GM21576 (cell line): ENCODE data around the gene INPP4B.
"Not testable (repeated sequence)": the region's sequence is repeated elsewhere in the genome, so short reads cannot be mapped to it uniquely, and the experiment has no call there.

Source experiments
- ATAC-seq: cut with Tn5 transposase; IDR thresholded peaks from one replicate; pipeline ENCODE4 v1.9.1; 2021; ENCODE audit warnings: mild to moderate bottlenecking, moderate library complexity; ENCODE audit not compliant: unreplicated experiment

INPP4B gene

DNA sequence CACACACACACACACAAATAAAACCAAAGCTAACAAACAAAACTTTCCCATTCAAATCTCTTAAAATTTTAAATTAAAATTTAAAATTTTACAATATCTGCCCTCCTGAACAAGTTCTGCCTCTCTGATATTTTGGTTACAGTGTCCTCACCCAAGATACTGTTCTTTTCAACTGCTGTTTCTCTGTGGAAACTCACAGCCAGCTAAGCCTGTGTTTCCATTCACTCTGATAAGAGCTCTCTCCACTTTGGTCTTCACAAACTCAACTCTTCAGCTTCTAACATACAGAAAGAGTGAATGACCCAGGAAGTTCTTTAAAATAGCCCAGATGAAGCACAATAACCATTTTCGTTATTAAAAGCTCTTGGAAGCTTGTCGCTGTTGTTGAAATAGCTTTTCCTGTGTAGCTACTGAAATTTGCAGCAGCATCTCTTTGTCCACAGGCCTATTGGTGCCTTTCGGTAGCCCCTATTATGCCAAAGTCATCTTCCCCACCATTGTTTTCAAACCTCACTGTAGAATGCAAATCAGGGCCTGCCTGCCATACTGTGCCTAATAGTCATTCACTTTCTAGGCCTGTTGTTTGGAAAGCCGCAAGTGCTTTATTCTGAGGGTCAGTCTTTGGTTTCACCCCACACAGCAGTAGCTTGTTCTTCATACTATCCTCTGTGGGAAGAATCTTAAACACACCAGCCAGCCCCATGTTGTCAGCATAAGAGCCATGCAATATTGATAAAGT lies 19.4 kb downstream of the INPP4B start:
- ATAC-seq = no peak

- no peak for ATAC-seq
Observed at GRCh38 chr4:142824368-142824767, 21.7 kb downstream of the INPP4B start.

DNA sequence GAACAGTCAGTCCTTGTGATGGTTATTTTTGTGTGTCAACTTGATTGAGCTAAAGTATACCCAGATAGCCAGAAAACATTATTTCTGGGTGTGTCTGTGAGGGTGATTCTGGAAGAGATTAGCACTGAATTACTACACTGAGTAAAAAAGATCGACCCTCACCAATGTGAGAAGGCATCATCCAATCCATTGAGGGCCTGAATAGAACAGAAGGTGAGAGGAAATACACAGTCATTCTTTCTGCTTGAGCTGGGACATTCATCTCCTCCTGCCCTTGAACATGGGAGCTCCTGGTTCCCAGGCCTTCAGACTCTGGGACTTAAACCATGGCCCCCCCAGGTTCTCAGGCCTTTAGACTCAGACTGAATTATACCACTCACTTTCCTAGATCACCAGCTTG lies 22.3 kb downstream of the INPP4B start:
- no peak for ATAC-seq

DNA sequence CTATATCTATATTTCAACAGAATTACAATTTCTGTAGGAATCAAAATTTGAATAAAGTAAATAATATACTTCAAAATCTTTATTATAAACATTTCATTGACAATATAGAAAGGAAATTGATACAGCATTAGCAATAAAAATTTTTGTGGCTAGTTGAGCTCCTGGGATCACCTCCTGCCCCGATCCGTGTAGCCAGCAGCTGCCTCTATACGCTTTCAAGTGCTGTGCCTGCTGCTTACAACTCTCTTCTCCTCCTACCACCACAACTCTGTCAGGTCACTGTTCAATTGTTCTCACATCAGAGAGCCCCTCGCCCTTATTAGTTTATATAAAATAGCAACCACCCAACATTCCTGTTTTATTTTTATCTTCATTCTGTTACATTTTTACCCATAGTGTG lies 27.6 kb downstream of the INPP4B start:
- ATAC-seq = no peak

DNA sequence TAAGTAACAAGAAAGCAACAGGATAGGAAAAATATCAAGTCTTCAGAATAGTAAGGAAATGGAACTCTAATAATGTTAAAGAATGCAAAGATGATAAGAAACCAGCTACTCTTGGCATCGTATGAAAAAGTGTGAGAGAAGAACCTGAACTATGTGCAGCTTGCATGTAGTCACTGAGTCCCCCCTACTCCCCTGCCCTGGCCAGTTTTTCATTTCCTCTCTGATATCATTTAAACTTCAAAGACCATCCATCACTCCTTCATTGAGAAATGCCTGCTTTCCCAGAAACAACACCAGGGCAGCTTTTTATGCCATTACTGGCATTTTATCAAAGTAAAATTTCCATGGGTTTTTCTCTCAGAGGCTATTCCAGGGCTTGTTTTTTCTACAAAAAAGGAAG lies 28.1 kb downstream of the INPP4B start:
- ATAC-seq = no peak

- ATAC-seq = no peak
Observed at GRCh38 chr4:142817442-142817841, 28.7 kb downstream of the INPP4B start.

DNA sequence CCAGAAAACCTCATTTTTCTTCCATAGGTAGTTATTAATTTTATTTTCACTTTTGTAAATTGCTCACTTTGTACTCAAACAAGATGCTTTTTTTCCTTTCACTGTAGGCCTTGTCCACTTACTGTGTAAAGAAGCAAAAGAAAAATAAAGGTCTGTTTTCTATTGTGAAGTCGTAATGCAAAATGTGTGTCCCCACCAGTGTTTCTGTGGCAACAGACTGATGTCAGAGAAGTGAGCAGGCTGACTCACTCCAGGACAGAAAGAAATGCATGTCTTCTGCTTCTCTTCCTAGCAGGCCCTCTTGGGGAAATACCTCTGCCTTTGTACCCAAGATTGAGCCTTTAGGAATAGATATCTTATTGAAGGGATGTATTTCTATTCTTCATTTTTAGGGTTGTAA lies 30.3 kb downstream of the INPP4B start:
- no peak for ATAC-seq

- ATAC-seq = no peak
Observed at GRCh38 chr4:142813388-142813787, 32.7 kb downstream of the INPP4B start.

DNA sequence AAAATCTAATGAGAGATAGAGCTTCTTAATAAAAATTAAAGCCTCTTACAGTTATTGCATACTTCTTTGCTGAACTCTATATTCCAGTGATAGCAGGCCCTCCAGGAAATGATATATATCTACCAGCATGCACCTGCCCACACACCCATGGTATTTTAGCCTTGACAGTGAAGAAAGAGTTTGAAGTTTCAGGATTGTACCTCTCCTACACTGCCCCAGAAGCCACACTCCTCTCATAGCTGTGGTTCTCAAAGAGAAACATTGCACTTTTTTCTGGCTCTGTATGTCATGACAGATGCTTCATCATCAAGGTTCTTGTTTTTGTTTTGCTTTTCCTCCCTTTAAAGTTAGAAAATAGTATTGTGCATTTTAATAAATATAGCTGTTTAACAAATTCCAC lies 34.0 kb downstream of the INPP4B start:
- ATAC-seq = no peak

GRCh38 chr4:142811034-142811433 lies 35.1 kb downstream of the INPP4B start:
- no peak for ATAC-seq

DNA sequence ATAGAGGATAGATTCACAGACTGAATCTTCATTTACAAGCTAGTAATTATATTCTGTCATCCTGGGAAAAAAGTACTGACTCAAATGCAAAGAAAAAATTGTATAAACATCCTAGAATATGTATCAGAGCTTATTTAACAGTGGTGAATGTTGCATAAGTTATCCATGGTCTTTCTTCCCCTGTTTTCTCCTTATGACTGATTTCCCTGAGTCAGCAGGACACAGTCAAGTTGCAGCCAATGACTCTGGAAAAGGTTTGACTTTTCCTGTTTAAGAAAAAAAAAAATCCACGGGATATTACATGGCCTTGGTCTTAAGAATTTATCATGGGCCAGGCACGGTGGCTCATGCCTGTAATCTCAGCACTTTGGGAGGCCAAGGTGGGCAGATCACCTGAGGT lies 36.5 kb downstream of the INPP4B start:
- no peak for ATAC-seq

DNA sequence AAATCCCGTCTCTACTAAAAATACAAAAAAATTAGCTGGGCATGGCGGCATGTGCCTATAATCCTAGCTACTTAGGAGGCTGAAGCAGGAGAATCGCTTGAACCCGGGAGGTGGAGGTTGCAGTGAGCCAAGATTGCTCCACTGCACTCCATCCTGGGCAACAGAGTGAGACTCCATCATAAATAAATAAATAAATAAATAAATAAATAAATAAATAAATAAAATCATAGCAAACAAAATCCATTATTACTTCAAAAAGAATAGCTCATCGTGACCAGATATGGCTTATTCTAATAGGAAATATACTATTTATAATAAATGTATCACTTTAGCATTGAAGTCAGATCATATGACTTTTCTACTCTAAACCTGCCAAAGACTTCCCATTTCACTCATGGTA lies 42.2 kb downstream of the INPP4B start:
- not testable (repeated sequence) for ATAC-seq

- no peak for ATAC-seq
Observed at GRCh38 chr4:142801966-142802365, 44.1 kb downstream of the INPP4B start.

DNA sequence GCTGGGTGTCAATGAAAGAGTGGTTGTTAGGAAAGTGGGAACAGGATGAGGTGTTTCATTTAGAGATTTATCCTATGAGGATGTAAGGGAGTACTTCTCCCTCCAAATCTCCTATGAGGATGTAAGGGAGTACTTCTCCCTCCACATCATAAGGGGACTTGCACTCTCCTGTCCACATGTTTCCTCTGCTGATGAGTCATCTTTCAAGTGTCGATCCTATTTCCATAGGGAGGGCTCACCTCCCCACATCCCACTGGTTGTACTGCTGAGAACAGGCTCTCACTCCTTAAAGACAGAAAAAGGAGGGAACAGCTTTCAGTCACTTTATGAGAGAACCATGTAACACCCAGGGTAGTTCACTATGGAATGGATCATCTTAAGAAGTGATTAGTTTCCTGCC lies 65.0 kb downstream of the INPP4B start:
- ATAC-seq = no peak

- no peak for ATAC-seq
Observed at GRCh38 chr4:142778900-142779299, 67.2 kb downstream of the INPP4B start.

GRCh38 chr4:142778430-142778829 lies 67.7 kb downstream of the INPP4B start:
- no peak for ATAC-seq

GRCh38 chr4:142777045-142777743 lies 68.9 kb downstream of the INPP4B start:
- no peak for ATAC-seq

- ATAC-seq = no peak
Observed at GRCh38 chr4:142776026-142776425, 70.1 kb downstream of the INPP4B start.

GRCh38 chr4:142773505-142773904 lies 72.6 kb downstream of the INPP4B start:
- no peak for ATAC-seq

DNA sequence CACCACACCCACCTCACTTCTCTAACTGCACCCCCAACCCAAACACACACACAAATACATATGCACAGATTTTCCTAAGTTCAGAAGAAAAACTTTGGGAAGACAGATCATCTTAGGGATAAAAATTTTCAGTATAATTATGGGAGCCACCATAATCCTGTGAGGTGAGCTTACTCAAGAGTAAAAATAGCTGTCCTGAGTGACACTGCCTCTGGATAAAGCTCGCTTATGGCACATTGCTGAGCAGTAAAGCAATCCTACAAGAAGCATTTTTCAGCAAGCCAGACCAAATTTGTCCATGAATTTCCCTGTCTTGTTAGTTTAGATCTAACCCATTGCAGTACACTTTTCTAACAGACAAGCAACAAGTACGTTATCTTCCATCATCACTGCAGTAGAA lies 83.8 kb downstream of the INPP4B start:
- ATAC-seq = no peak

GRCh38 chr4:142752202-142752786 lies 93.8 kb downstream of the INPP4B start:
- no peak for ATAC-seq

GRCh38 chr4:142743121-142743825 lies 102.8 kb downstream of the INPP4B start:
- ATAC-seq = no peak
